Peyer's patch (tissue), 4 donors: ENCODE results near the gene CREBRF.

Experiments
- CTCF ChIP-seq, 6 experiments: fragments of 450-650 bp in 4 of 6; fragments of 200-600 bp in 2 of 6; sonication (generic) in 1 of 6; IDR thresholded peaks; one replicate each; pipeline ENCODE4 v1.5.1; 2017 to 2019; ENCODE audit warnings: antibody characterized with exemption in 6 of 6, mild to moderate bottlenecking in 3 of 6, moderate library complexity in 1 of 6
- POLR2A ChIP-seq, 2 donors: fragments of 450-650 bp; IDR thresholded peaks; one replicate each; pipeline ENCODE4 v1.5.1; 2017; ENCODE audit warnings: antibody characterized with exemption in 2 of 2, mild to moderate bottlenecking in 2 of 2, moderate library complexity in 2 of 2

GRCh38 chr5:173012882-173013281 lies 43.3 kb upstream of the CREBRF start:
- no peak for TF ChIP-seq CTCF (IDR thresholded peaks at IDR 0.05)
- no peak for TF ChIP-seq POLR2A (IDR thresholded peaks at IDR 0.05)
